HCT116 (cell line): ENCODE results near the gene GOLIM4.

ENCODE experiments used
- CEBPB ChIP-seq: IDR thresholded peaks from 2 replicates; pipeline ENCODE4 v1.6.1; 2012; ENCODE audit warnings: low read depth
- CTCF ChIP-seq, 3 experiments: fragments of 200-600 bp in 1 of 3; sonication (generic) in 1 of 3; IDR thresholded peaks in 2 of 3; conservative IDR thresholded peaks in 1 of 3; 2 replicates each; pipeline ENCODE4 v1.5.1; 2012 to 2017; ENCODE audit warnings: low read depth in 2 of 3, low read length in 2 of 3, antibody characterized with exemption in 1 of 3, borderline replicate concordance in 1 of 3, control low read depth in 1 of 3, mild to moderate bottlenecking in 1 of 3, mixed read lengths in 1 of 3, mixed run types in 1 of 3, moderate library complexity in 1 of 3; ENCODE audit not compliant: insufficient read depth in 1 of 3
- EGR1 ChIP-seq: IDR thresholded peaks from 2 replicates; pipeline ENCODE4 v1.6.1; 2012; ENCODE audit warnings: low read depth
- EZH2 ChIP-seq: fragments of 200-600 bp; sonication (generic); IDR thresholded peaks from 2 replicates; pipeline ENCODE4 v1.6.1; 2017; ENCODE audit warnings: antibody characterized with exemption, mixed run types
- EZH2phosphoT487 ChIP-seq: fragments of 200-600 bp; IDR thresholded peaks from 2 replicates; pipeline ENCODE4 v1.6.1; 2018; ENCODE audit warnings: antibody characterized with exemption, borderline replicate concordance
- FOSL1 ChIP-seq: IDR thresholded peaks from 2 replicates; pipeline ENCODE4 v1.6.1; 2012; ENCODE audit warnings: low read depth
- MAX ChIP-seq: IDR thresholded peaks from 2 replicates; pipeline ENCODE4 v1.6.1; 2012
- POLR2A ChIP-seq: IDR thresholded peaks from 2 replicates; pipeline ENCODE4 v1.7.0; 2011; ENCODE audit warnings: borderline replicate concordance; ENCODE audit not compliant: insufficient read depth, insufficient read length; ENCODE audit errors: extremely low read depth
- POLR2AphosphoS5 ChIP-seq: IDR thresholded peaks from 2 replicates; pipeline ENCODE4 v1.6.1; 2011; ENCODE audit warnings: mild to moderate bottlenecking, low read depth, low read length, moderate library complexity
- ZNF274 ChIP-seq: fragments of 200-500 bp; sonication (Bioruptor generic); IDR thresholded peaks from 2 replicates; pipeline ENCODE4 v1.6.1; 2014; ENCODE audit warnings: mild to moderate bottlenecking, low read depth, low read length, inconsistent platforms

DNA sequence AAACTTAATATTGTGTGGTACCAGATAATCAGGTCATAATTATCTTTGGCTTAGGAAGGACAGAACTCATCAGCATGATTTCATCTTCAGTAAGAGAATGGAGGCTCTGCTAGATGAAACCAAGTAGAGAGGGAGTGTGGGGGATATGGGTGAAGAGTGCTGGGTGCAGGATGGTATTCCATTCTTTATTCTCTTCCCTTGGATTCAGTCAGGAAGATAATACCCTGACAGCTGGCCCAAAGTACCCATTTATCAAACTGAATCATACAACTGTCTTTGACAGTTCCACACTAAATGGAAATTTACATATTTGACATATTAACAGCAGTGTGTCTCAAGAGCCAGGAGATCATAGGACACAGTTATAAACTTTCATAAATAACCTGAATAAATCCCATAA, 44.7 kb downstream of the GOLIM4 start:
- TF ChIP-seq CTCF (IDR thresholded peaks at IDR 0.05 in 2 of 3, conservative IDR thresholded peaks at IDR 0.05 in 1 of 3; ENCODE audit: borderline replicate concordance in 1 of 3, insufficient read depth in 1 of 3, low read depth in 2 of 3, low read length in 2 of 3): no peak
- TF ChIP-seq MAX: no peak
- TF ChIP-seq POLR2A: no peak
- TF ChIP-seq EZH2phosphoT487: no peak
- no peak for TF ChIP-seq ZNF274
- TF ChIP-seq FOSL1: no peak
- TF ChIP-seq EZH2: no peak
- TF ChIP-seq POLR2AphosphoS5: no peak
- no peak for TF ChIP-seq EGR1
- no peak for TF ChIP-seq CEBPB
